A673 (cell line): Measurements from ENCODE around the gene SLC38A1. TPM values are rescaled to one million over a fixed set of nuclear protein-coding genes. Genes with fewer than 3 reads are reported as not detected.

Source experiments
- BruUV-seq: library from RNA; stranded (reverse); fragments of 400-500 nt; replicated peaks from 2 replicates; lab custom pipeline; 2021; lab: Mats Ljungman, UMichigan
- CTCF ChIA-PET: fragments of 300-600 bp; sonication (Branson Sonifier 250); formaldehyde crosslinking; loops from one replicate; lab custom pipeline; 2022; ENCODE audit warnings: antibody characterized with exemption; lab: Charles Lee
- POLR2A ChIA-PET: fragments of 300-600 bp; sonication (Branson Sonifier 250); formaldehyde crosslinking; loops from one replicate; lab custom pipeline; 2022; ENCODE audit warnings: antibody characterized with exemption; ENCODE audit not compliant: low non-redundant PET; lab: Charles Lee
- DNase-seq: peaks from one replicate; pipeline ENCODE4 v3.0.0-alpha.2; 2015; ENCODE audit warnings: low spot score
- H3K27ac ChIP-seq: fragments of 200-600 bp; sonication (generic); 2 replicates; pipeline ENCODE4 v1.5.1; 2016; ENCODE audit warnings: mixed run types, low read depth, mild to moderate bottlenecking, mixed read lengths, antibody characterized with exemption, low read length; ENCODE audit not compliant: poor library complexity, severe bottlenecking
- H3K27me3 ChIP-seq: fragments of 200-600 bp; sonication (generic); replicated peaks from 2 replicates; pipeline ENCODE4 v1.6.1; 2017; ENCODE audit warnings: mixed run types, low read depth, mild to moderate bottlenecking, mixed read lengths, antibody characterized with exemption, low read length; ENCODE audit not compliant: insufficient read depth, poor library complexity
- H3K36me3 ChIP-seq: fragments of 200-600 bp; sonication (generic); 2 replicates; pipeline ENCODE4 v1.6.1; 2016; ENCODE audit warnings: mixed run types, mild to moderate bottlenecking, mixed read lengths, antibody characterized with exemption, low read length; ENCODE audit not compliant: insufficient read depth, poor library complexity, severe bottlenecking
- H3K4me1 ChIP-seq: fragments of 200-600 bp; sonication (generic); 2 replicates; pipeline ENCODE4 v1.6.1; 2017; ENCODE audit warnings: mixed run types, mild to moderate bottlenecking, mixed read lengths, antibody characterized with exemption, low read length; ENCODE audit not compliant: insufficient read depth, poor library complexity, severe bottlenecking
- H3K4me3 ChIP-seq: fragments of 200-600 bp; sonication (generic); 2 replicates; pipeline ENCODE4 v1.5.1; 2016; ENCODE audit warnings: low read depth, mixed run types, mild to moderate bottlenecking, mixed read lengths, low read length; ENCODE audit not compliant: poor library complexity, severe bottlenecking
- H3K9me3 ChIP-seq: fragments of 200-600 bp; sonication (generic); 2 replicates; pipeline ENCODE4 v1.6.1; 2016; ENCODE audit warnings: mixed run types, low read depth, mild to moderate bottlenecking, mixed read lengths, antibody characterized with exemption, low read length; ENCODE audit not compliant: poor library complexity, severe bottlenecking
- EZH2 ChIP-seq: fragments of 200-600 bp; sonication (generic); IDR thresholded peaks from 2 replicates; pipeline ENCODE4 v1.6.1; 2017; ENCODE audit warnings: borderline replicate concordance, low read depth, mild to moderate bottlenecking, mixed read lengths, antibody characterized with exemption, low read length; ENCODE audit not compliant: poor library complexity, severe bottlenecking
- intact Hi-C: fragments of 100-400 bp; cut with micrococcal nuclease; formaldehyde crosslinking; loops from one replicate; pipeline ENCODE4 v1.10.0; 2022; ENCODE audit not compliant: unreplicated experiment
- total RNA-seq: library from RNA; stranded (reverse); gene quantifications from 2 replicates; pipeline ENCODE4 v1.2.3, GENCODE V29; 2021
- TF ChIP-seq, protein P1 (sequence below): fragments of 300-800, 200-600 bp; sonication (generic); conservative IDR thresholded peaks from 2 replicates; pipeline ENCODE4 v1.5.1; 2017; ENCODE audit warnings: low read depth, mild to moderate bottlenecking, antibody characterized with exemption, low read length, moderate library complexity, mixed read lengths

The SLC38A1 gene
- total RNA-seq, 1 experiment from 2014 or later: 78.9 TPM

DNA sequence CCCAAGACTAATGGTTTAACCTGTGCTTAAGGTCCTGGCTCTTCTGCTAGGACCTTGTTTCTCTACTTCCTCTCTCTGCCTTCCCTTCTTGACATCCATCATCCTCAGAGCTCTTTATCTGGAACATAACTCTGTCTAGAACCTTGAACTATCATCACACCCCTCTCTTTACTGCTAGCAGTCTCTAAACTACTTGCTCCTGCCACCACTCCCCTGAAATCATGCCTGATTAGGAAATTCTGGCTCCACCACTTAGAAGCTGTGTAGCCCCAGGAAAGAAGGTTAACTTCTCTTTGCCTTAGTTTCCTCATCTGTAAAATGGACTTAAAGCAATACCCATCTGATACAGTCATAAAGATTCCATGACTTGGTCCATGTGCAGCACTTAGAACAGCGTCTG, 9.1 kb downstream of the SLC38A1 start:
- H3K27ac ChIP-seq: peak overlapping the region; percentile 19
- TF ChIP-seq EZH2: no peak
- TF ChIP-seq, protein P1, sequence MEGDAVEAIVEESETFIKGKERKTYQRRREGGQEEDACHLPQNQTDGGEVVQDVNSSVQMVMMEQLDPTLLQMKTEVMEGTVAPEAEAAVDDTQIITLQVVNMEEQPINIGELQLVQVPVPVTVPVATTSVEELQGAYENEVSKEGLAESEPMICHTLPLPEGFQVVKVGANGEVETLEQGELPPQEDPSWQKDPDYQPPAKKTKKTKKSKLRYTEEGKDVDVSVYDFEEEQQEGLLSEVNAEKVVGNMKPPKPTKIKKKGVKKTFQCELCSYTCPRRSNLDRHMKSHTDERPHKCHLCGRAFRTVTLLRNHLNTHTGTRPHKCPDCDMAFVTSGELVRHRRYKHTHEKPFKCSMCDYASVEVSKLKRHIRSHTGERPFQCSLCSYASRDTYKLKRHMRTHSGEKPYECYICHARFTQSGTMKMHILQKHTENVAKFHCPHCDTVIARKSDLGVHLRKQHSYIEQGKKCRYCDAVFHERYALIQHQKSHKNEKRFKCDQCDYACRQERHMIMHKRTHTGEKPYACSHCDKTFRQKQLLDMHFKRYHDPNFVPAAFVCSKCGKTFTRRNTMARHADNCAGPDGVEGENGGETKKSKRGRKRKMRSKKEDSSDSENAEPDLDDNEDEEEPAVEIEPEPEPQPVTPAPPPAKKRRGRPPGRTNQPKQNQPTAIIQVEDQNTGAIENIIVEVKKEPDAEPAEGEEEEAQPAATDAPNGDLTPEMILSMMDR: no peak
- no peaks in the 10 kb centered on the region for H3K27me3 ChIP-seq
- no peak overlapping the region for H3K4me3 ChIP-seq
- no peak for DNase-seq
- BruUV-seq: no TSS peak
- H3K4me1 ChIP-seq: peaks cover 18% of the 10 kb centered on the region
- ChIA-PET CTCF (no interaction called here), POLR2A (no interaction called here)
- intact Hi-C loops: loop anchor here (10.0 kb wide), 1 partner anchor 105 kb away; no protein-coding TSS in a partner anchor
- no peaks in the 10 kb centered on the region for H3K9me3 ChIP-seq
- peaks cover 2% of the 10 kb centered on the region for H3K36me3 ChIP-seq

DNA sequence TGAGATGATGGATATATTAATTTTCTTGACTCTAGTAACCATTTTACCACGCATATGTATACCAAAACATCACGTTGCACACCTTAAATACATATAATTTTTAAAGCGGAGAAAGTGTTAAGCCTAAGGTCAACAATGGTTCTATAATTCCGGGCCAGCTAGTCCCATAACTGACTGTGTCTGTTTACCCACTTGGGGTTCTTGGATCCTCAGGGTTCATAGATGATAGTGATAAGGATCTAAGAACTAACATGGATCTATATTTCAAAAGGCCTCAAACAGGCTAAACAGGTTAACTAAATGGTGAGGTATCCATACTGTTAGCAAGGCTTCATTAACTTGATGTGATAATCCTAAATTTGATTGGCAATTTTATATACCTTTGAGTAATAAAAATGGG, 9.8 kb downstream of the SLC38A1 start:
- TF ChIP-seq, protein P1: no peak
- TF ChIP-seq EZH2: no peak
- intact Hi-C loops: no loop called here
- no TSS peak for BruUV-seq
- ChIA-PET CTCF (no interaction called here), POLR2A (no interaction called here)
- no peak for DNase-seq
- Histone ChIP-seq H3K36me3 (peaks cover 7% of the 10 kb centered on the region), H3K9me3 (no peaks in the 10 kb centered on the region), H3K4me3 (no peak overlapping the region), H3K4me1 (peaks cover 16% of the 10 kb centered on the region), H3K27ac (no peak overlapping the region), H3K27me3 (no peaks in the 10 kb centered on the region)

DNA sequence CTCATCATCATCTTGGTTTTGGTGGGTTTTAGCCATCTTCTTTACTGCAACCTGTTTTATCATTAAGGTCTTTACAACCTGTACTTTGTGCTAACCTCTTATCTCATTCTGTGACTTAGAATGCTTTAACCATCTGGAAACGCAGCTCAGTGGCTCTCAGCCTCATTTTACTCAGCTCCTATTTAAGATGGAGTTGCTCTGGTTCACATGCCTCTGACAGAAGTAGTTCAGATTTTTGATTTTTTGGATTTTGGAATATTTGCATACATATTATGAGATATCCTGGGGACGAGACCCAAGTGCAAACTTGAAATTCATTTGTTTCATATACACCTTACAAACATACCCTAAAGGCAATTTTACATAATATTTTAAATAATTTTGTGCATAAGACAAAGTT, 10.7 kb downstream of the SLC38A1 start:
- Histone ChIP-seq H3K9me3 (no peaks in the 10 kb centered on the region), H3K27ac (no peak overlapping the region), H3K4me1 (peaks cover 14% of the 10 kb centered on the region), H3K27me3 (no peaks in the 10 kb centered on the region), H3K36me3 (peaks cover 9% of the 10 kb centered on the region), H3K4me3 (no peak overlapping the region)
- TF ChIP-seq EZH2: no peak
- TF ChIP-seq, protein P1: no peak
- no peak for DNase-seq
- no TSS peak for BruUV-seq
- ChIA-PET POLR2A (no interaction called here), CTCF (no interaction called here)
- intact Hi-C loops: no loop called here
